ENCODE results near the gene A3GALT2.

GRCh38 chr1:33365560-33365997, 44.7 kb upstream of the A3GALT2 start:
- TF ChIP-seq EZH2 (IDR thresholded peaks at IDR 0.05; ENCODE audit: insufficient read depth, poor library complexity, severe bottlenecking) (no peak), EZH2phosphoT487 (IDR thresholded peaks at IDR 0.05; ENCODE audit: insufficient read depth, low read depth) (no peak)
